GM12891 (cell line): ENCODE data around the gene EYS.

Experiments
- POLR2A ChIP-seq: IDR thresholded peaks from 2 replicates; pipeline ENCODE4 v1.6.1; 2011; ENCODE audit warnings: low read depth, low read length, control low read depth
- POLR2AphosphoS5 ChIP-seq: IDR thresholded peaks from 2 replicates; pipeline ENCODE4 v1.6.1; 2011; ENCODE audit warnings: low read depth, low read length, control low read depth
- POU2F2 ChIP-seq: IDR thresholded peaks from 2 replicates; pipeline ENCODE4 v1.6.1; 2011; ENCODE audit warnings: low read depth, mild to moderate bottlenecking, control low read depth, low read length, moderate library complexity
- SPI1 ChIP-seq: IDR thresholded peaks from 2 replicates; pipeline ENCODE4 v1.6.1; 2011; ENCODE audit warnings: low read depth, low read length, control low read depth
- TAF1 ChIP-seq: IDR thresholded peaks from 2 replicates; pipeline ENCODE4 v1.6.1; 2011; ENCODE audit warnings: low read depth, low read length, control low read depth

DNA sequence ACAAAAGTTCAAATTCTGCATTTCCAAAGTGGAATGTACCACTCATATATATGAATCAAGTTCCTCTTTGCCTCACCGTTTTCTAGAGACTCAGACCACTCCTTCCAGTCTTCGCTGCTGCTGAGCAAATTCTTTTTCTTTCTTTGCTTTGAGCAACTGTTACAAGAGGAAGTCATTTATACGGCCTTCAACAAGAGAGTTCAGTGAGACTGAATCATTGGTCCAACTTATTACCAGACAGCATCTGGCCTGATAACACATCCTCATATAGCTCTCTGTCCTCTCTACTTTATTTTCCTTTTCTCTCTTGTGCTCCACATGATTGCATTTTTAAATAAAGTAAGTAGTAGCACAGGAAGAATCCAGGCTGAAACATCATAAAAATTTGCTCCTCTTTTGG lies 1418.7 kb downstream of the EYS start:
- TF ChIP-seq POLR2AphosphoS5 (no peak), POLR2A (no peak), SPI1 (no peak), TAF1 (no peak), POU2F2 (no peak)
